Ascending aorta (tissue), 2 donors: Measurements from ENCODE around the gene APMAP. TPM values are rescaled to one million over a fixed set of nuclear protein-coding genes. Genes with fewer than 3 reads are reported as not detected.
A peak's percentile ranks its signal among the peaks of the same experiment; 100 is the strongest.

Experiments
- DNase-seq, 2 donors: peaks; one replicate each; pipeline ENCODE4 v3.0.0-alpha.2; 2019; ENCODE audit warnings: low spot score in 2 of 2
- H3K27ac ChIP-seq, 2 donors: fragments of 200-600 bp; sonication (generic); one replicate each; pipeline ENCODE4 v1.5.1; 2016 to 2017; ENCODE audit warnings: mild to moderate bottlenecking in 1 of 2
- H3K27me3 ChIP-seq: fragments of 200-600 bp; sonication (generic); one replicate; pipeline ENCODE4 v1.5.1; 2017
- H3K36me3 ChIP-seq, 2 donors: fragments of 200-600 bp; sonication (generic); one replicate each; pipeline ENCODE4 v1.5.1; 2016
- H3K4me1 ChIP-seq, 2 donors: fragments of 200-600 bp; sonication (generic); one replicate each; pipeline ENCODE4 v1.5.1; 2016 to 2017; ENCODE audit warnings: mild to moderate bottlenecking in 1 of 2
- H3K4me3 ChIP-seq, 2 donors: fragments of 200-600 bp; sonication (generic); one replicate each; pipeline ENCODE4 v1.5.1; 2016 to 2017; ENCODE audit warnings: mild to moderate bottlenecking in 1 of 2
- H3K9me3 ChIP-seq, 2 donors: fragments of 200-600 bp; sonication (generic); one replicate each; pipeline ENCODE4 v1.5.1; 2016
- CTCF ChIP-seq, 3 experiments: fragments of 200-600 bp in 2 of 3; fragments of 450-650 bp in 1 of 3; sonication (generic) in 2 of 3; IDR thresholded peaks; one replicate each; pipeline ENCODE4 v1.5.1; 2016 to 2019; ENCODE audit warnings: antibody characterized with exemption in 3 of 3, mild to moderate bottlenecking in 1 of 3, moderate library complexity in 1 of 3
- intact Hi-C: fragments of 100-400 bp; cut with DNase I; formaldehyde crosslinking; loops from one replicate; pipeline ENCODE4 v1.15.1; 2023
- total RNA-seq: library from RNA; depleted of rRNA; stranded (reverse); fragments of >200 nt; gene quantifications from one replicate; pipeline ENCODE4 v1.1.0, GENCODE V29; 2016

Gene APMAP
- total RNA-seq, 1 donor from 2014 or later = 44.8 TPM

- peak overlapping the region; percentile 96 to 99 for H3K27ac ChIP-seq
- H3K27me3 ChIP-seq = no peaks in the 10 kb centered on the region
- H3K4me1 ChIP-seq = peaks cover 0 to 17% of the 10 kb centered on the region in 2 donors
- intact Hi-C loops = loop anchor here (1.0 to 10.0 kb wide), 9 partner anchors 186 to 1639 kb away; partner anchors contain the start of genes ABHD12, CST3, ENTPD6 and NXT1
- H3K4me3 ChIP-seq = peak overlapping the region; percentile 83 to 92
- peak in 1 of 2 donors; percentile 28 for DNase-seq
- peak in 2 of 3 experiments; percentile 40 to 53 for TF ChIP-seq CTCF (IDR thresholded peaks at IDR 0.05)
- H3K36me3 ChIP-seq = no peaks in the 10 kb centered on the region
- no peaks in the 10 kb centered on the region for H3K9me3 ChIP-seq
These were observed 1.0 kb upstream of the APMAP start for GRCh38 chr20:24993337-24994185.

DNA sequence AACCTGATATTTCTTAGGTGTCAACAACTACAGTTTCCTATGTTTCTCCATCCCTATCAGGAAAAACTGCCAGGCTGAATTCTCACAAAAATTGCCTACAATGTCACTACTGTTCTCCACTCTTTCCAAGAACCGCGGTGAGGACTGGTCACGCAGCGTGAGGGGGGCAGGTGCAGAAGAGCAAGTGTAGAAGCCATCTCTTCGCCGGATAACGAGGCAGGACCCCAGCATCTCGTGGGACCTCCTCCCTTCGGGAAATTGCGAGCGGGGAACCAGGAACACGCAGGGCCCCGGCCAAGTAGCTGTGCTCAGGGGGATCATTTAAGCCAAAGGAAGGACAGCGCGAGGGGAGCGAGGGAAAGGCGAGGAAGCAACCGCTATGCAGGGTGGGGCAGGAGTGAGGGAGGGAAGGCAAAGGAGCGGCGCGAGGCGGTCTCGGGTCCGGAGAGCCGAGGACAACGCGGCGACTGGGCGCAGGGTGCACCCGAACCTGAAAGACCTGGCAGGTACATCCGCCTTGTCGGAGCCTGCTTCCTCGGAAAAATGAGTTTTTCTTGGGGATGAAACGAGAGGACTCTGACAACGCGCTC lies 559 bp downstream of the APMAP start:
- no peaks in the 10 kb centered on the region for H3K9me3 ChIP-seq
- no peaks in the 10 kb centered on the region for H3K27me3 ChIP-seq
- peak in 1 of 2 donors; percentile 65 for DNase-seq
- H3K36me3 ChIP-seq = no peaks in the 10 kb centered on the region
- peaks cover 0 to 17% of the 10 kb centered on the region in 2 donors for H3K4me1 ChIP-seq
- intact Hi-C loops = loop anchor here (1.0 to 10.0 kb wide), 8 partner anchors 144 to 1637 kb away; partner anchors contain the start of genes ABHD12, CST3, ENTPD6 and NXT1
- peak overlapping the region; percentile 83 to 92 for H3K4me3 ChIP-seq
- TF ChIP-seq CTCF (IDR thresholded peaks at IDR 0.05) = no peak
- H3K27ac ChIP-seq = peak overlapping the region; percentile 96 to 99

- peak overlapping the region in 1 of 2 donors; percentile 83 for H3K4me3 ChIP-seq
- peak in 1 of 2 donors; percentile 50 for DNase-seq
- H3K27ac ChIP-seq = no peak overlapping the region
- H3K4me1 ChIP-seq = peaks cover 0 to 17% of the 10 kb centered on the region in 2 donors
- H3K9me3 ChIP-seq = no peaks in the 10 kb centered on the region
- no peak for TF ChIP-seq CTCF (IDR thresholded peaks at IDR 0.05)
- no peaks in the 10 kb centered on the region for H3K27me3 ChIP-seq
- intact Hi-C loops = loop anchor here (5.0 to 10.0 kb wide), 4 partner anchors 206 to 1636 kb away; partner anchors contain the start of genes CST3, ENTPD6, NXT1 and ZNF337
- H3K36me3 ChIP-seq = no peaks in the 10 kb centered on the region
These were observed 1.7 kb downstream of the APMAP start for GRCh38 chr20:24990810-24991252.

GRCh38 chr20:24989162-24989561 lies 3.4 kb downstream of the APMAP start:
- peak in 1 of 2 donors; percentile 46 for DNase-seq
- H3K36me3 ChIP-seq = no peaks in the 10 kb centered on the region
- H3K4me1 ChIP-seq = peaks cover 0 to 10% of the 10 kb centered on the region in 2 donors
- TF ChIP-seq CTCF (IDR thresholded peaks at IDR 0.05) = no peak
- no peak overlapping the region for H3K27ac ChIP-seq
- no peaks in the 10 kb centered on the region for H3K9me3 ChIP-seq
- intact Hi-C loops = no loop called here
- no peak overlapping the region for H3K4me3 ChIP-seq
- H3K27me3 ChIP-seq = no peaks in the 10 kb centered on the region

GRCh38 chr20:24987873-24988835 lies 4.4 kb downstream of the APMAP start:
- Histone ChIP-seq H3K36me3 (peaks cover 0 to 2% of the 10 kb centered on the region in 2 donors), H3K4me1 (peaks cover 0 to 6% of the 10 kb centered on the region in 2 donors), H3K4me3 (no peak overlapping the region), H3K9me3 (no peaks in the 10 kb centered on the region), H3K27ac (no peak overlapping the region), H3K27me3 (no peaks in the 10 kb centered on the region)
- intact Hi-C loops = no loop called here
- no peak for TF ChIP-seq CTCF (IDR thresholded peaks at IDR 0.05)
- peak in 1 of 2 donors; percentile 40 for DNase-seq
